ENCODE measurements around the gene TAF6.

DNA sequence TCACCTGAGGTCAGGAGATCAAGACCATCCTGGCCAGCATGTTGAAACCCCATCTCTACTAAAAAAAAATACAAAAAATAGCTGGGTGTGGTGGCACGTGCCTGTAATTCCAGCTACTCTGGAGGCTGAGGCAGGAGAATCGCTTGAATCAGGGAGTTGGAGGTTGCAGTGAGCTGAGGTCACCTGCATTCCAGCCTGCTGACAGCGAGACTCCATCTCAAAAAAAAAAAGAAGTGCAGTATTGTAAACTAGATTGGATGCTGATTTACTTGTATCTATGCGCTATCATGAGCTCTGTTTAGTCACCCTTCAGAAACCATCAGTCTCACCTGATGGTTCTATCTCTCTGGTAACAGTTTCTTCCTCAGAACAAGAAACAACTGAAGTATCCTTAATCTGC lies 55.8 kb downstream of the TAF6 start:
- TF ChIP-seq, protein P1, sequence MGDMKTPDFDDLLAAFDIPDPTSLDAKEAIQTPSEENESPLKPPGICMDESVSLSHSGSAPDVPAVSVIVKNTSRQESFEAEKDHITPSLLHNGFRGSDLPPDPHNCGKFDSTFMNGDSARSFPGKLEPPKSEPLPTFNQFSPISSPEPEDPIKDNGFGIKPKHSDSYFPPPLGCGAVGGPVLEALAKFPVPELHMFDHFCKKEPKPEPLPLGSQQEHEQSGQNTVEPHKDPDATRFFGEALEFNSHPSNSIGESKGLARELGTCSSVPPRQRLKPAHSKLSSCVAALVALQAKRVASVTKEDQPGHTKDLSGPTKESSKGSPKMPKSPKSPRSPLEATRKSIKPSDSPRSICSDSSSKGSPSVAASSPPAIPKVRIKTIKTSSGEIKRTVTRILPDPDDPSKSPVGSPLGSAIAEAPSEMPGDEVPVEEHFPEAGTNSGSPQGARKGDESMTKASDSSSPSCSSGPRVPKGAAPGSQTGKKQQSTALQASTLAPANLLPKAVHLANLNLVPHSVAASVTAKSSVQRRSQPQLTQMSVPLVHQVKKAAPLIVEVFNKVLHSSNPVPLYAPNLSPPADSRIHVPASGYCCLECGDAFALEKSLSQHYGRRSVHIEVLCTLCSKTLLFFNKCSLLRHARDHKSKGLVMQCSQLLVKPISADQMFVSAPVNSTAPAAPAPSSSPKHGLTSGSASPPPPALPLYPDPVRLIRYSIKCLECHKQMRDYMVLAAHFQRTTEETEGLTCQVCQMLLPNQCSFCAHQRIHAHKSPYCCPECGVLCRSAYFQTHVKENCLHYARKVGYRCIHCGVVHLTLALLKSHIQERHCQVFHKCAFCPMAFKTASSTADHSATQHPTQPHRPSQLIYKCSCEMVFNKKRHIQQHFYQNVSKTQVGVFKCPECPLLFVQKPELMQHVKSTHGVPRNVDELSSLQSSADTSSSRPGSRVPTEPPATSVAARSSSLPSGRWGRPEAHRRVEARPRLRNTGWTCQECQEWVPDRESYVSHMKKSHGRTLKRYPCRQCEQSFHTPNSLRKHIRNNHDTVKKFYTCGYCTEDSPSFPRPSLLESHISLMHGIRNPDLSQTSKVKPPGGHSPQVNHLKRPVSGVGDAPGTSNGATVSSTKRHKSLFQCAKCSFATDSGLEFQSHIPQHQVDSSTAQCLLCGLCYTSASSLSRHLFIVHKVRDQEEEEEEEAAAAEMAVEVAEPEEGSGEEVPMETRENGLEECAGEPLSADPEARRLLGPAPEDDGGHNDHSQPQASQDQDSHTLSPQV (IDR thresholded peaks at IDR 0.05), result no peak
- TF ChIP-seq BRF1 (IDR thresholded peaks at IDR 0.05; ENCODE audit: borderline replicate concordance, extremely low read depth, insufficient read length) (no peak), POLR2A (conservative IDR thresholded peaks at IDR 0.05) (no peak)

Measured in K562 (cell line).